ENCODE data around the gene CRIP1. TPM values are rescaled to one million over a fixed set of nuclear protein-coding genes. Genes with fewer than 3 reads are reported as not detected.

Gene CRIP1
- total RNA-seq, 1 experiment from 2014 or later = 48.7 TPM

DNA sequence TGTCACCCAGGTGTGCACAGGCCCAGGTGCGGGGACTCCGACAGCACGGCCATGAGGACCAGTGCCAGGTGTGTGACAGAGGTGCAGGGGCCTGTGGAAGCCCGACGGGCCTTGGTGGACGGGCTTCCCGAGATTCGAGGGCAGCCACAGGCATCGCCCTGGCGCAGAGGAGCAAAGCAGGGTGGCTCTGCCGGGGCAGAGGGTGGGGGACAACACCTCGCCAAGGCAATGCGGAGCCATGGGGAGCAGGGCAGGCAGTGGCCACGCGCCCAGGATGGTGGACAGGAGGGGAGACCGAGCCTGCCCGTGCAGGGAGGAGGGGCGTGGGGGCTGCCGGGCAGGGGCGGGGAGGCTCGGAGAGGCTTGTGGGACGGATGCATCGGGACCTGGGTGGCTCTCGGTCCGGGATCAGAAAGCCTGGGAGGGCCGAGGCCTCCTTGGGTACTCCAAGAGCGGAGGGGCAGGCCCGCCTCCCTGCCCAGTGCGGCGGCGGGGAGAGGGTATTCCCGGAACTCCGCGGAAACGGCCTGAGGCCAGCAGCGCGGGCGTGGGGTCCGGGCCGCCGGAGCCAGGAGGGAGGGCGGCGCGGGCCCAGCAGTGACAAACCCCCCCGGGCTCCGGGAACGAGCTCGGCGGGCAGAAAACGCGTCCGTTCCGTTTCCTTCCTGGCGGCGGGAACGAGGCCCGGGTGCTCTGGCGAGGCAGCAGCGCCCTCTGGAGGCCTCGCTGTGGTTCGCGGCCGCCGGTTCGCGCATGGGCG is 41.3 kb downstream of the CRIP1 start:
- intact Hi-C loops (cut with micrococcal nuclease) = loop anchor here (2.0 kb wide), 1 partner anchor 37 kb away; the partner anchor contains the start of gene TEDC1
- H3F3A ChIP-seq (ENCODE audit: low read length, unreplicated experiment) = no peaks in the 10 kb centered on the region
- no peaks in the 10 kb centered on the region for H3K27me3 ChIP-seq (ENCODE audit: low read length)
- peak overlapping the region; percentile 82 for H2AFZ ChIP-seq (ENCODE audit: low read length)
- H4K20me1 ChIP-seq (ENCODE audit: low read length) = no peaks in the 10 kb centered on the region
- H3K4me2 ChIP-seq (ENCODE audit: low read length) = peak overlapping the region; percentile 94
- DNase-seq (peak; percentile 79), ATAC-seq (peak; percentile 69)
- peaks cover 9% of the 10 kb centered on the region; the same call in 1 of the 2 replicates for H3K79me2 ChIP-seq (ENCODE audit: low read length)
- no peaks in the 10 kb centered on the region for H3K9me3 ChIP-seq (ENCODE audit: low read length)
- POLR2A ChIA-PET (ENCODE audit: unreplicated experiment) = interaction anchor here (0.6 kb wide), 1 partner anchor 16 kb away, joined by 4 read pairs; no protein-coding TSS in a partner anchor
- H3K4me3 ChIP-seq (ENCODE audit: low read length) = peak overlapping the region; percentile 75
- TF ChIP-seq, protein P1, sequence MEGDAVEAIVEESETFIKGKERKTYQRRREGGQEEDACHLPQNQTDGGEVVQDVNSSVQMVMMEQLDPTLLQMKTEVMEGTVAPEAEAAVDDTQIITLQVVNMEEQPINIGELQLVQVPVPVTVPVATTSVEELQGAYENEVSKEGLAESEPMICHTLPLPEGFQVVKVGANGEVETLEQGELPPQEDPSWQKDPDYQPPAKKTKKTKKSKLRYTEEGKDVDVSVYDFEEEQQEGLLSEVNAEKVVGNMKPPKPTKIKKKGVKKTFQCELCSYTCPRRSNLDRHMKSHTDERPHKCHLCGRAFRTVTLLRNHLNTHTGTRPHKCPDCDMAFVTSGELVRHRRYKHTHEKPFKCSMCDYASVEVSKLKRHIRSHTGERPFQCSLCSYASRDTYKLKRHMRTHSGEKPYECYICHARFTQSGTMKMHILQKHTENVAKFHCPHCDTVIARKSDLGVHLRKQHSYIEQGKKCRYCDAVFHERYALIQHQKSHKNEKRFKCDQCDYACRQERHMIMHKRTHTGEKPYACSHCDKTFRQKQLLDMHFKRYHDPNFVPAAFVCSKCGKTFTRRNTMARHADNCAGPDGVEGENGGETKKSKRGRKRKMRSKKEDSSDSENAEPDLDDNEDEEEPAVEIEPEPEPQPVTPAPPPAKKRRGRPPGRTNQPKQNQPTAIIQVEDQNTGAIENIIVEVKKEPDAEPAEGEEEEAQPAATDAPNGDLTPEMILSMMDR (conservative IDR thresholded peaks at IDR 0.05; ENCODE audit: low read depth, low read length) = peak; percentile 66
- no peak for TF ChIP-seq EZH2phosphoT487 (IDR thresholded peaks at IDR 0.05; ENCODE audit: borderline replicate concordance, low read length)
- TF ChIP-seq EZH2 (IDR thresholded peaks at IDR 0.05; ENCODE audit: low read length, unreplicated experiment) = no peak
- peak overlapping the region; percentile 74 for H3K9ac ChIP-seq (ENCODE audit: low read length)
- H3K9me2 ChIP-seq (replicated peaks; ENCODE audit: low read length) = no peaks in the 10 kb centered on the region
- H3K36me3 ChIP-seq (ENCODE audit: low read depth, low read length) = no peaks in the 10 kb centered on the region
- H3K27ac ChIP-seq (ENCODE audit: low read length) = no peak overlapping the region
- H3K4me1 ChIP-seq (ENCODE audit: insufficient read depth, low read length) = peaks cover 10% of the 10 kb centered on the region; the same call in 1 of the 2 replicates
- BruUV-seq (replicated peaks) = no TSS peak
- CTCF ChIA-PET = interaction anchor here (0.6 to 1.3 kb wide), 5 partner anchors 20 to 158 kb away, joined by 3 to 5 read pairs (median 5); partner anchors contain the start of gene TEDC1

DNA sequence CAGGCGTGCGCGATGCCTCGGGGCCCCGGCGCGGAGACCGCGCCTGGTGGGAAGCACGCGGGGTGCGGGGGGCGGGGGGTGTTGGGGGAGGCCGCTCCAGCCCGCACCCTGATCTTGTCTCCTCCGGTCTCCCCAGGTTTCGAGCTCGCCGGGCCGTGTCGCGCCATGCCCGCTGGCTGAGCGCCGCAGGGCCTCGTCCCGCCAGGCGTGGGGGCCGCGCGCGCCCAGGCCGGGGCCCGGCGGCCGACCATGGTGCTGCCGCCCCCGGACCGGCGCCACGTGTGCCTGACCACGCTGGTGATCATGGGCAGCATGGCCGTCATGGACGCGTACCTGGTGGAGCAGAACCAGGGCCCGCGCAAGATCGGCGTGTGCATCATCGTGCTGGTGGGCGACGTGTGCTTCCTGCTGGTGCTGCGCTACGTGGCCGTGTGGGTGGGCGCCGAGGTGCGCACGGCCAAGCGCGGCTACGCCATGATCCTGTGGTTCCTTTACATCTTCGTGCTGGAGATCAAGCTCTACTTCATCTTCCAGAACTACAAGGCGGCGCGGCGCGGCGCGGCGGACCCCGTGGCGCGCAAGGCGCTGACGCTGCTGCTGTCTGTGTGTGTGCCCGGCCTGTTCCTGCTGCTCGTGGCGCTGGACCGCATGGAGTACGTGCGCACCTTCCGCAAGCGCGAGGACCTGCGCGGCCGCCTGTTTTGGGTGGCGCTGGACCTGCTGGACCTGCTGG is 42.1 kb downstream of the CRIP1 start:
- peak overlapping the region; percentile 82; the same call in 1 of the 2 replicates for H2AFZ ChIP-seq (ENCODE audit: low read length)
- no peaks in the 10 kb centered on the region for H3K9me2 ChIP-seq (replicated peaks; ENCODE audit: low read length)
- H4K20me1 ChIP-seq (ENCODE audit: low read length) = no peaks in the 10 kb centered on the region
- no peaks in the 10 kb centered on the region for H3K36me3 ChIP-seq (ENCODE audit: low read depth, low read length)
- DNase-seq (no peak), ATAC-seq (peak; percentile 1; the same call in 1 of the 2 replicates)
- H3F3A ChIP-seq (ENCODE audit: low read length, unreplicated experiment) = no peaks in the 10 kb centered on the region
- intact Hi-C loops (cut with micrococcal nuclease) = loop anchor here (2.0 kb wide), 1 partner anchor 38 kb away; the partner anchor contains the start of gene TEDC1
- peak overlapping the region; percentile 75; the same call in 1 of the 2 replicates for H3K4me3 ChIP-seq (ENCODE audit: low read length)
- H3K9me3 ChIP-seq (ENCODE audit: low read length) = no peaks in the 10 kb centered on the region
- no TSS peak for BruUV-seq (replicated peaks)
- no peak overlapping the region for H3K27ac ChIP-seq (ENCODE audit: low read length)
- ChIA-PET POLR2A (ENCODE audit: unreplicated experiment) (interaction anchor here (0.6 kb wide), 1 partner anchor 17 kb away, joined by 4 read pairs; no protein-coding TSS in a partner anchor), CTCF (interaction anchor here (0.9 to 1.3 kb wide), 4 partner anchors 37 to 158 kb away, joined by 5 read pairs; partner anchors contain the start of gene TEDC1)
- TF ChIP-seq, protein P1 (conservative IDR thresholded peaks at IDR 0.05; ENCODE audit: low read depth, low read length) = no peak
- TF ChIP-seq EZH2phosphoT487 (IDR thresholded peaks at IDR 0.05; ENCODE audit: borderline replicate concordance, low read length) (no peak), EZH2 (IDR thresholded peaks at IDR 0.05; ENCODE audit: low read length, unreplicated experiment) (no peak)
- peak overlapping the region; percentile 94 for H3K4me2 ChIP-seq (ENCODE audit: low read length)
- H3K9ac ChIP-seq (ENCODE audit: low read length) = no peak overlapping the region; the same call in 1 of the 2 replicates
- peaks cover 9% of the 10 kb centered on the region; the same call in 1 of the 2 replicates for H3K79me2 ChIP-seq (ENCODE audit: low read length)
- peaks cover 10% of the 10 kb centered on the region; the same call in 1 of the 2 replicates for H3K4me1 ChIP-seq (ENCODE audit: insufficient read depth, low read length)
- H3K27me3 ChIP-seq (ENCODE audit: low read length) = no peaks in the 10 kb centered on the region
